Stimulated activated CD4-positive, alpha-beta T cell treated with anti-CD3 and anti-CD28 coated beads, Interleukin-1b, Interleukin-23, amount 100 ng/mL, for 48 hours (primary cell): Measurements from ENCODE around the gene DOCK9.

Experiments
- DNase-seq: peaks from one replicate; pipeline ENCODE4 v3.0.0-alpha.2; 2020

The DOCK9 gene

GRCh38 chr13:98977568-98978265 lies at the start of gene DOCK9:
DOCK9 (minus strand) TSS chr13:98978064; CDS start chr13:98977909, 155 bp downstream.
- DNase-seq: no peak

GRCh38 chr13:99027260-99027659 lies 49.4 kb upstream of the DOCK9 start:
- peak; percentile 21 for DNase-seq

- DNase-seq: no peak
These were observed 45.1 kb upstream of the DOCK9 start for GRCh38 chr13:99022941-99023340.

- DNase-seq: no peak
These were observed 40.7 kb upstream of the DOCK9 start for GRCh38 chr13:99018418-99019180.

GRCh38 chr13:99015606-99016490 lies 38.0 kb upstream of the DOCK9 start:
- DNase-seq: no peak

GRCh38 chr13:99014522-99014921 lies 36.7 kb upstream of the DOCK9 start:
- DNase-seq: no peak

GRCh38 chr13:99013951-99014350 lies 36.1 kb upstream of the DOCK9 start:
- no peak for DNase-seq

- DNase-seq: no peak
These were observed 34.7 kb upstream of the DOCK9 start for GRCh38 chr13:99012539-99012938.

GRCh38 chr13:99009987-99010551 lies 32.2 kb upstream of the DOCK9 start:
- no peak for DNase-seq

GRCh38 chr13:99008577-99008976 lies 30.7 kb upstream of the DOCK9 start:
- DNase-seq: no peak

- DNase-seq: no peak
These were observed 29.6 kb upstream of the DOCK9 start for GRCh38 chr13:99007414-99007986.

- DNase-seq: no peak
These were observed 27.7 kb upstream of the DOCK9 start for GRCh38 chr13:99005609-99006008.

GRCh38 chr13:99004978-99005377 lies 27.1 kb upstream of the DOCK9 start:
- no peak for DNase-seq

- DNase-seq: no peak
These were observed 26.1 kb upstream of the DOCK9 start for GRCh38 chr13:99003851-99004471.

- DNase-seq: no peak
These were observed 25.3 kb upstream of the DOCK9 start for GRCh38 chr13:99003186-99003585.

GRCh38 chr13:99002172-99002710 lies 24.4 kb upstream of the DOCK9 start:
- DNase-seq: no peak

GRCh38 chr13:99000137-99000536 lies 22.3 kb upstream of the DOCK9 start:
- DNase-seq: no peak

- no peak for DNase-seq
These were observed 21.7 kb upstream of the DOCK9 start for GRCh38 chr13:98999639-98999952.

GRCh38 chr13:98998831-98999638 lies 21.2 kb upstream of the DOCK9 start:
- DNase-seq: peak; percentile 41

GRCh38 chr13:98997738-98998641 lies 20.1 kb upstream of the DOCK9 start:
- peak; percentile 37 for DNase-seq
